AG09319 (cell line): ENCODE results near the gene GATAD2A.

Experiments
- DNase-seq: peaks from one replicate; pipeline ENCODE4 v3.0.0-alpha.2; 2010; ENCODE audit warnings: low read depth; ENCODE audit errors: extremely low read depth
- TF ChIP-seq, protein P1 (sequence below): IDR thresholded peaks from 2 replicates; pipeline ENCODE4 v1.5.1; 2011; ENCODE audit warnings: low read depth, mild to moderate bottlenecking, inconsistent platforms, low read length, moderate library complexity

GATAD2A gene

GRCh38 chr19:19418555-19419260 lies 13.2 kb downstream of the GATAD2A start:
- TF ChIP-seq, protein P1, sequence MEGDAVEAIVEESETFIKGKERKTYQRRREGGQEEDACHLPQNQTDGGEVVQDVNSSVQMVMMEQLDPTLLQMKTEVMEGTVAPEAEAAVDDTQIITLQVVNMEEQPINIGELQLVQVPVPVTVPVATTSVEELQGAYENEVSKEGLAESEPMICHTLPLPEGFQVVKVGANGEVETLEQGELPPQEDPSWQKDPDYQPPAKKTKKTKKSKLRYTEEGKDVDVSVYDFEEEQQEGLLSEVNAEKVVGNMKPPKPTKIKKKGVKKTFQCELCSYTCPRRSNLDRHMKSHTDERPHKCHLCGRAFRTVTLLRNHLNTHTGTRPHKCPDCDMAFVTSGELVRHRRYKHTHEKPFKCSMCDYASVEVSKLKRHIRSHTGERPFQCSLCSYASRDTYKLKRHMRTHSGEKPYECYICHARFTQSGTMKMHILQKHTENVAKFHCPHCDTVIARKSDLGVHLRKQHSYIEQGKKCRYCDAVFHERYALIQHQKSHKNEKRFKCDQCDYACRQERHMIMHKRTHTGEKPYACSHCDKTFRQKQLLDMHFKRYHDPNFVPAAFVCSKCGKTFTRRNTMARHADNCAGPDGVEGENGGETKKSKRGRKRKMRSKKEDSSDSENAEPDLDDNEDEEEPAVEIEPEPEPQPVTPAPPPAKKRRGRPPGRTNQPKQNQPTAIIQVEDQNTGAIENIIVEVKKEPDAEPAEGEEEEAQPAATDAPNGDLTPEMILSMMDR, result no peak

GRCh38 chr19:19420570-19421298 lies 15.3 kb downstream of the GATAD2A start:
- no peak for DNase-seq
- TF ChIP-seq, protein P1, result no peak

More at GRCh38 chr19:19418555-19419260, 13.2 kb downstream of the GATAD2A start:
- DNase-seq, result no peak

GRCh38 chr19:19421299-19421696 lies 15.8 kb downstream of the GATAD2A start:
- TF ChIP-seq, protein P1, result no peak

DNA sequence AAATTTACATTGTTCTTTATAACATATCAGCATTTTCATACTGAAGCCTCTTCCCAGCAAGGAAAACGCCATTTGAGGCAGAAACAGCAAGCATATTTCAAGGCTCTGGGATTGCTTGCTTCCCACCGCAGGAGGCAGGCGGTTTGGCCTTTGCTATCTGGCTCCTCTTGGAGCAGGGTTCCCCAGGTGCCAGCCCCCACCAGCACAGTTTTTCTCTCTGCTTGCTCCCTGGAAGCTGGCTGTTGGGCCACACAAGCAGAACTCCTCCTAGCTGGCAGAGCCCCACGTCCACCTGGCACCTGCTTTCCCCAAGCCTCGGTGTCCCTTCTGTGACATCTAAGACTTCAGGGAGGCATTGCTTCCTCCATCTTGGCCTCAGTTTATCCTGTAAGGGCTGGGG lies 16.7 kb downstream of the GATAD2A start:
- no peak for DNase-seq
- TF ChIP-seq, protein P1, result no peak

More at GRCh38 chr19:19421299-19421696, 15.8 kb downstream of the GATAD2A start:
- DNase-seq, result no peak

DNA sequence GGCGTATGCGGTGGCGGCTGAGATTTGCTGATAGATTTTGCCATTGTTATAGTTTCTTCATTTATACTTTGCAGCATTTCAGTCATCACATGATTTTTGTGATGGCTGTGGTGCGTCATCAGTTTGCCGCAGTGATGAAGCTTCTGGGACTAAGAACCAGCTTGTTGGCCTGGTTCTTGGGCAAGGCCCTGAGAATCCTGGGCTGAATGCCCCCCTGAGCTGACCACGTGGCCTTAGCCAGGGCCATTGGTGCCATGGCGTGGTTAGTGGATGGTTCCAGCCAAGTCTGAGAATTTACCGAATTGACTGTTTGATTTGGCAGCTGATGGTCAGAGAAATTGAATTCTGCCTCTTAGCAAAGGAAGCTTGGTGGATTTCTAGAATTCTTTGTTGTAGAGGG lies 17.8 kb downstream of the GATAD2A start:
- TF ChIP-seq, protein P1, result no peak
- no peak for DNase-seq

DNA sequence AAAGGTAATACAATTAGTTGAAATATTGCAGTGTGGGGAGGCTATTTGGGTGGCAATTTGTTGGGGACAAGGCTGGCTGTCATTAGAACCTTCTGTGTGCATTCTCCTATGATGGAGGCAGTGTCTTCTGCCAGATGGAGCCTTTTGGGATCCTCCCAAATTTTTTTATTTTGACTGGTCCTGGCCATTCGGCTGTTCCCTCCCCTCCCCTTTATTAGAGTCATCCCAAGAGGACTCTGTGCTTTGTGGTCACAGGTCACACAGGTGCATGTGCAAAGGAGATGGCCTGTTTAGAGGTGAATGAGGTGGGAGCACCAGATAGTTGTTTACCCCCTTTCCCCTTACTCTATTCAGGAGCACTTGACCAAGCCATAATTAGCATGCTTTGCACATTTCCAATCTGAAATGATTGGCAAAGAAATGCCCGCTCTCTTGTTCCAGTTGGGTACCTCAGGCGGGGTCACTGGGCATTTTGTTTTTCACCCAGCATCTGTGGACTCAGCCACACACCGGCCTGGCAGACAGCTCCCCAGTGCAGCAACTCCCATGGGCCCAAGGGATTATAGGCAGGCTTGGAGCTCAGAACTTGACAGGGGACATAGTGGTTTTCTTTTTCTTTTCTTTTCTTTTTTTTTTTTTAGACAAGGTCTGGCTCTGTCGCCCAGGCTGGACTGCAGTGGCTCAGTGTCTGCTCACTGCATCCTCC lies 19.8 kb downstream of the GATAD2A start:
- no peak for DNase-seq
- TF ChIP-seq, protein P1, result no peak

- DNase-seq, result no peak
- TF ChIP-seq, protein P1, result no peak
These were observed 20.7 kb downstream of the GATAD2A start for GRCh38 chr19:19426216-19426615.
